Ovary (tissue), 9 donors: ENCODE measurements around the gene APOLD1. TPM values are rescaled to one million over a fixed set of nuclear protein-coding genes. Genes with fewer than 3 reads are reported as not detected.
A peak's percentile ranks its signal among the peaks of the same experiment; 100 is the strongest.

ENCODE experiments used
- DNase-seq, 5 donors: peaks; one replicate each; pipeline ENCODE4 v3.0.0-alpha.2; 2019 to 2020
- H3K27ac ChIP-seq, 2 donors: fragments of 200-600 bp; one replicate each; pipeline versions ENCODE4 v1.5.1 to v1.8.0; 2019 to 2022
- H3K27me3 ChIP-seq: fragments of 200-600 bp; one replicate; pipeline ENCODE4 v1.8.0; 2022
- H3K36me3 ChIP-seq: fragments of 200-600 bp; sonication (generic); one replicate; pipeline ENCODE4 v1.5.1; 2019
- H3K4me1 ChIP-seq: one replicate; pipeline ENCODE4 v1.8.1; 2013; ENCODE audit warnings: mild to moderate bottlenecking, moderate library complexity; ENCODE audit not compliant: insufficient read depth
- H3K4me3 ChIP-seq: fragments of 200-600 bp; sonication (generic); one replicate; pipeline ENCODE4 v1.5.1; 2017
- H3K9me3 ChIP-seq, 2 donors: fragments of 200-600 bp in 1 of 2; sonication (generic) in 1 of 2; one replicate each; pipeline versions ENCODE4 v1.5.1 to v1.8.1; 2013 to 2019; ENCODE audit warnings: mild to moderate bottlenecking in 1 of 2, moderate library complexity in 1 of 2
- EP300 ChIP-seq: sonication (generic); formaldehyde crosslinking; IDR thresholded peaks from one replicate; pipeline ENCODE4 v1.6.1; 2017; ENCODE audit warnings: antibody characterized with exemption
- POLR2A ChIP-seq: fragments of 450-650 bp; IDR thresholded peaks from one replicate; pipeline ENCODE4 v1.6.1; 2017; ENCODE audit warnings: antibody characterized with exemption, mild to moderate bottlenecking, moderate library complexity
- WGBS, 3 donors: extraction: QIAGEN DNeasy Blood & Tissue Kit in 1 of 3; methylation state at CpG; one replicate each; pipeline versions ENCODE4 v1.1.5 to v1.1.7; 2013 to 2017; 5-methylcytosine and 5-hydroxymethylcytosine counted together
- intact Hi-C, 4 donors: fragments of 100-400 bp; cut with DNase I; formaldehyde crosslinking; loops; one replicate each; pipeline versions ENCODE4 v1.11.0 to v1.15.1; 2022 to 2023
- polyA plus RNA-seq, 2 donors: library from polyadenylated mRNA; stranded (reverse); fragments of 200-250 nt in 1 of 2; fragments of 350-450 nt in 1 of 2; fragmentation: Illumina TruSeq in 1 of 2; extraction: RNeasy Lipid Tissue Mini Kit (QIAGEN cat#74804) in 1 of 2; gene quantifications; one replicate each; pipeline ENCODE4 v1.2.3, GENCODE V29; 2013 to 2014
- total RNA-seq, 7 donors: library from RNA; depleted of rRNA in 2 of 7; stranded (reverse); fragments of >200 nt in 2 of 7; fragmentation: NEBNext Ultra II Directional in 3 of 7; extraction: Animal tissue kit (Norgen Biotek cat#: 25700) in 3 of 7; gene quantifications; one replicate each; pipeline versions ENCODE4 v1.1.0 to v1.2.4, GENCODE V29; 2016 to 2023
- TF ChIP-seq, protein P1 (sequence below), 3 donors: fragments of 450-650 bp in 2 of 3; fragments of 200-600 bp in 1 of 3; IDR thresholded peaks; one replicate each; pipeline versions ENCODE4 v1.5.1 to v1.8.0; 2016 to 2022; ENCODE audit warnings: antibody characterized with exemption in 3 of 3, mild to moderate bottlenecking in 1 of 3
- donor health status: DM: no; HTN: no; CAD: no; lungs with moderate emphysema.
- donor health status: DM: no; HTN: no; CAD: no.
- donor health status: Bipolar disorder and iron deficiency.
- donor health status: DM: yes; HTN: yes; CAD: no.
- donor health status: DM: no; HTN: no; CAD: no.
- donor health status: DM: yes; HTN: yes; CAD: no.

Gene APOLD1
- total and polyA plus RNA-seq, 9 donors, result 2.7 to 20.7 (median 8.9) TPM

DNA sequence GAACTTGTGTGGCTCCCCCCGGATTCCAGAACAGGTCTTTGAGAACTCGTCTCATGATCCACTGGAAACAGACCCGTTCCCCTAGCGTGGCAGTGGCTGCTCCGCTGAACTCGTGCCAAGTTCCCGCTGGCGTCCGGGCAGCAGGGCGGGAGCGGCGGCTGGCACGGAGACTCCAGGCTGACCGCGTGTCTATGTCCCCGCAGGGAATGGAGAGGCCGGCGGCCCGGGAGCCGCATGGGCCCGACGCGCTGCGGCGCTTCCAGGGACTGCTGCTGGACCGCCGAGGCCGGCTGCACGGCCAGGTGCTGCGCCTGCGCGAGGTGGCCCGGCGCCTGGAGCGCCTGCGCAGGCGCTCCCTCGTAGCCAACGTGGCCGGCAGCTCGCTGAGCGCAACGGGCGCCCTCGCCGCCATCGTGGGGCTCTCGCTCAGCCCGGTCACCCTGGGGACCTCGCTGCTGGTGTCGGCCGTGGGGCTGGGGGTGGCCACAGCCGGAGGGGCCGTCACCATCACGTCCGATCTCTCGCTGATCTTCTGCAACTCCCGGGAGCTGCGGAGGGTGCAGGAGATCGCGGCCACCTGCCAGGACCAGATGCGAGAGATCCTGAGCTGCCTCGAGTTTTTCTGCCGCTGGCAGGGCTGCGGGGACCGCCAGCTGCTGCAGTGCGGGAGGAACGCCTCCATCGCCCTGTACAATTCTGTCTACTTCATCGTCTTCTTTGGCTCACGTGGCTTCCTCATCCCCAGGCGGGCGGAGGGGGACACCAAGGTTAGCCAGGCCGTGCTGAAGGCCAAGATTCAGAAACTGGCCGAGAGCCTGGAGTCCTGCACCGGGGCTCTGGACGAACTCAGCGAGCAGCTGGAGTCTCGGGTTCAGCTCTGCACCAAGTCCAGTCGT lies 1.5 kb downstream of the APOLD1 start:
- H3K36me3 ChIP-seq, result no peaks in the 10 kb centered on the region
- H3K9me3 ChIP-seq, result no peaks in the 10 kb centered on the region
- H3K4me1 ChIP-seq, result peaks cover 10% of the 10 kb centered on the region
- H3K27me3 ChIP-seq, result no peaks in the 10 kb centered on the region
- DNase-seq, result peak; percentile 84 to 92 (median 89)
- intact Hi-C loops, result loop anchor here in 1 of 4 donors (5.0 kb wide), 1 partner anchor 60 kb away; no protein-coding TSS in a partner anchor
- peak overlapping the region; percentile 86 to 95 for H3K27ac ChIP-seq
- WGBS, 3 donors, result 0 to 1% (median 1%) methylated on average over 60 to 80 of the region's 80 CpGs
- TF ChIP-seq EP300, result no peak
- TF ChIP-seq, protein P1, sequence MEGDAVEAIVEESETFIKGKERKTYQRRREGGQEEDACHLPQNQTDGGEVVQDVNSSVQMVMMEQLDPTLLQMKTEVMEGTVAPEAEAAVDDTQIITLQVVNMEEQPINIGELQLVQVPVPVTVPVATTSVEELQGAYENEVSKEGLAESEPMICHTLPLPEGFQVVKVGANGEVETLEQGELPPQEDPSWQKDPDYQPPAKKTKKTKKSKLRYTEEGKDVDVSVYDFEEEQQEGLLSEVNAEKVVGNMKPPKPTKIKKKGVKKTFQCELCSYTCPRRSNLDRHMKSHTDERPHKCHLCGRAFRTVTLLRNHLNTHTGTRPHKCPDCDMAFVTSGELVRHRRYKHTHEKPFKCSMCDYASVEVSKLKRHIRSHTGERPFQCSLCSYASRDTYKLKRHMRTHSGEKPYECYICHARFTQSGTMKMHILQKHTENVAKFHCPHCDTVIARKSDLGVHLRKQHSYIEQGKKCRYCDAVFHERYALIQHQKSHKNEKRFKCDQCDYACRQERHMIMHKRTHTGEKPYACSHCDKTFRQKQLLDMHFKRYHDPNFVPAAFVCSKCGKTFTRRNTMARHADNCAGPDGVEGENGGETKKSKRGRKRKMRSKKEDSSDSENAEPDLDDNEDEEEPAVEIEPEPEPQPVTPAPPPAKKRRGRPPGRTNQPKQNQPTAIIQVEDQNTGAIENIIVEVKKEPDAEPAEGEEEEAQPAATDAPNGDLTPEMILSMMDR (IDR thresholded peaks at IDR 0.05), result peak in 2 of 3 donors; percentile 40 to 66
- peak; percentile 71 for TF ChIP-seq POLR2A
- peak overlapping the region; percentile 61 for H3K4me3 ChIP-seq

DNA sequence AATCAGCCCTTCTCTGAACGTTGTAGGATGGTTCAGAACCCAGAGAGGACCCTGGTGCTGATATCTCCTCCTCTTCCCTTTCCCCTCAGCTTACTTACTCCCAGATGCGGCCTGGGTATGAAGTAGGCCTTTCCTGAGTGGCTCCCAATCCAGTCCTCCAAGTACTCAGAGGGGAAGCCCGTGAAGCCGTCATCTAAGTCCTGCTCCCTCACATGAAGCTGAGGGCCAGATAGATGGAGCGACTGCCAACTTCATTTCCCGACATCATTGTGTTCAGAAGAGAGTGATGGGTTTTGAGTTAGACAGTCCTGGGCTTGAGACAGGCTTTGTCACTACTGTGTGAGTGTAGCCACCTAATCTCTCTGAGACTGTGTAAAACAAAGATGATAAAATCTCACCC lies 2.7 kb downstream of the APOLD1 start:
- 66 to 74% (median 74%) methylated on average over 6 of the region's 6 CpGs for WGBS, 3 donors
- H3K27ac ChIP-seq, result peak overlapping the region; percentile 86 to 95
- peaks cover 10% of the 10 kb centered on the region for H3K4me1 ChIP-seq
- peak in 2 of 5 donors; percentile 30 to 37 for DNase-seq
- intact Hi-C loops, result loop anchor here in 1 of 4 donors (5.0 kb wide), 1 partner anchor 61 kb away; no protein-coding TSS in a partner anchor
- H3K4me3 ChIP-seq, result no peak overlapping the region
- H3K9me3 ChIP-seq, result no peaks in the 10 kb centered on the region
- no peak for TF ChIP-seq EP300
- no peaks in the 10 kb centered on the region for H3K27me3 ChIP-seq
- no peaks in the 10 kb centered on the region for H3K36me3 ChIP-seq

DNA sequence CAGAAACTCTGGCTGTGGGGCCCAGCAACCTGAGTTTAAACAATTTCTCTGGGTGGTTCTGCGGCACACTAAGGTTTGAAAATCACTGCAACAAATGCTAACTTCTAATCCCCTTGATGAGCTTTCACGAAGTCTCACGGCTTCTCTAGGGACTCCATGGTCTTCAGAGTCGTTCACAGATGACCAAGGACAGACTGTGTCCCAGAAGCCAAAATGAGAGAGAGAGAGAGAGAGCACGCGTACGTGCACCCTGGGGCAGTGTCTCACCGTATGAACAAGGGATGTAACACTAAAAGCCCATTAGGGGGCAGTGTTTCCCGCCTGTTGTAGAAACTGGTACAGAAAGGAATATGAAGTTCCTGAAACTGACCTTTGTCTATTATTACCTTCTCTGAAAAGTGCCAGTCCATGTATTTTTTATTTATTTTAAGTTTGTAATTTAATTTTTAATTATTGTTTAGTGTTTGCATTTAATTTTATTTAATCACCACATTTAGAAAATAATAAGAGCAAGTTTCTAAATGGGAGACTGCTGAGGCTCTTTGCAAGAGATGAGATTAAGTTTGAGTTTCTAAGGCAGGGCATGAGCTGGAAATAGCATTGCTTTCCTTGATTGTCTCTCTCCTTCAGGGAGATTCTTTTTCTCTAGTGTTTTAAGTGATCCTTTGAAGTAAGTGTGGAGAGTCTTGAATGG lies 3.4 kb downstream of the APOLD1 start:
- intact Hi-C loops, result loop anchor here in 1 of 4 donors (5.0 kb wide), 1 partner anchor 62 kb away; no protein-coding TSS in a partner anchor
- WGBS, 3 donors, result 13 to 21% (median 17%) methylated on average over 9 of the region's 9 CpGs
- DNase-seq, result peak in 4 of 5 donors; percentile 37 to 74 (median 50)
- Histone ChIP-seq H3K27ac (peak overlapping the region in 1 of 2 donors; percentile 95), H3K4me3 (no peak overlapping the region), H3K36me3 (no peaks in the 10 kb centered on the region), H3K27me3 (no peaks in the 10 kb centered on the region), H3K9me3 (no peaks in the 10 kb centered on the region), H3K4me1 (peaks cover 10% of the 10 kb centered on the region)
- TF ChIP-seq, protein P1 (IDR thresholded peaks at IDR 0.05), result peak; percentile 56 to 74 (median 70)
- TF ChIP-seq EP300, result no peak

DNA sequence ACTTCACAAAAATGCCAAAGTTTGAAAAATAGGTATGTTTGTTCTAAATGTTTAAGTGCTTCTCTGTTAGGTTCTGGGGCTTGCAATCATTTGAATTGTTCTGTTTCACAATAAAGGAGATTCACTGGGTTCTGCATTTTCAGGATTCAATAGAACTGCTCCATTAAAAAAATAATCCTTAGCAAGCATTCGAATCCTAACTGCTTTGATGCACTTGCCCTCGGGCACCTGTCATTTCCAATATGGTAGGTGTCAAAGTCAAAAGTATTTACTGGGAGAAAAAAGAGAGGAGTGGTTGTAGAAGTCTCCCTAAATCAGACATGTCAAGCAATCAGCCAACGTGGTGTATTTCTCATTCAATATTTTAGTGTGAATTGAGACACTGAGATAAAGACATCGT lies 5.5 kb downstream of the APOLD1 start:
- no peak overlapping the region for H3K4me3 ChIP-seq
- no peaks in the 10 kb centered on the region for H3K36me3 ChIP-seq
- TF ChIP-seq, protein P1 (IDR thresholded peaks at IDR 0.05), result no peak
- TF ChIP-seq EP300, result no peak
- TF ChIP-seq POLR2A, result no peak
- 39 to 43% (median 43%) methylated on average over 4 of the region's 4 CpGs for WGBS, 3 donors
- no peak for DNase-seq
- intact Hi-C loops, result loop anchor here in 1 of 4 donors (5.0 kb wide), 1 partner anchor 306 kb away; no protein-coding TSS in a partner anchor
- H3K27me3 ChIP-seq, result no peaks in the 10 kb centered on the region
- no peaks in the 10 kb centered on the region for H3K9me3 ChIP-seq
- no peak overlapping the region for H3K27ac ChIP-seq
- peaks cover 10% of the 10 kb centered on the region for H3K4me1 ChIP-seq
